Astrocyte of the cerebellum (primary cell): ENCODE measurements around the gene MOV10.

Experiments
- DNase-seq: peaks from one replicate; pipeline ENCODE4 v3.0.0-alpha.2; 2011; ENCODE audit warnings: low read depth
- H3K4me3 ChIP-seq: 2 replicates; pipeline ENCODE4 v1.5.1; 2011; ENCODE audit warnings: mild to moderate bottlenecking, low read depth, low read length, moderate library complexity
- CTCF ChIP-seq: IDR thresholded peaks from 2 replicates; pipeline ENCODE4 v1.5.1; 2012; ENCODE audit warnings: low read length, low read depth, moderate library complexity, mild to moderate bottlenecking; ENCODE audit errors: missing control alignments
- in situ Hi-C: cut with HindIII; loops from 2 replicates; pipeline ENCODE4 v1.10.0; 2017; ENCODE audit warnings: low sequenced_read_pairs

MOV10 gene

DNA sequence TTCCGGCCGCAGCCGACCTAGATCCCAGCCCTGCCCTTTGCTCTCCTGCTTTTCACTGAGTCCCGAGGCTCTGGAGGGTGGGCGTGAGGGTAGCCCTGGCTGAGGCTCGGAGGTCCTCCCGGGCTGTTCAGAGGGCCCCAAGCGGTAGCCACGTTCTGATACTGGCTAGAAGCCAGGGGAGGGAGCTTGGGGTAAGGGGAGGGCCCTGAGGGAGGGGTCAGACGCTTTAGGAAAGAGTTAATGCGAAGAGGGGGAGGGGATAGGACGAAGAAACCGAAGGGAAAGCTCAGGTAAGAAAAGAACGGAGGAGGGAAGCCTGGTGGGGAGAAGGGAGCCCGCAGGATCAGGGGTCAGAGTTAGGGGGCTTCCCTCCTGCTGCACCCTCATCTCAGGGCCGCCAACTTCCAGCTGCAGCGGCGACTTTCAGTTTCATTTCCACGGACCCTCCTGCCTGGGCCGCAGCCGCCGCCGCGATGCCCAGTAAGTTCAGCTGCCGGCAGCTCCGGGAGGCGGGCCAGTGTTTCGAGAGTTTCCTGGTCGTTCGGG lies at the start of gene MOV10:
MOV10 (plus strand) TSS at position 220 of the 546 bp plus-strand sequence; CDS start at position 474, 254 bp downstream.
- in situ Hi-C loops = no loop called here
- H3K4me3 ChIP-seq = peak within 1 kb of the TSS; percentile 78
- no peak for TF ChIP-seq CTCF
- peak; percentile 38 for DNase-seq

GRCh38 chr1:112625696-112626095 lies 48.8 kb upstream of the MOV10 start:
- TF ChIP-seq CTCF = no peak
- no peak overlapping the region for H3K4me3 ChIP-seq
- in situ Hi-C loops = no loop called here
- DNase-seq = no peak

DNA sequence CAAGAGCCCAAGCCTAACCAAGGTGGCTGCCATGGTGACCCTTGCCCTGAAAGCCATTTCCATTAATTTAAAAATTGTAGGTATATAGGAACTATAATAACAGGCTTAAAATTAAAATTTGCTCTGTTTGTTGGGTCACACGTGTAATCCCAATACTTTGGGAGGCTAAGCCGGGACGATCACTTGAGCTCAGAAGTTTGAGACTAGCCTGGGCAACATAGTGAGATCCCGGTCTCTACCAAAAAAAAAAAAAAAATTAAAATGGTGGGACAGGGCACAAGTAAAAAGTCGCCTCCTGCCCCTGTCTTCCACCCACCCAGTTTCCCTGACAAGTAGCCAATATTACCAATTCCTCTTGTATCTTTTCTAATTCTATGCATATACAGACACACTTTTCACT lies 48.3 kb upstream of the MOV10 start:
- no peak overlapping the region for H3K4me3 ChIP-seq
- in situ Hi-C loops = no loop called here
- TF ChIP-seq CTCF = no peak
- no peak for DNase-seq

GRCh38 chr1:112626887-112627286 lies 47.6 kb upstream of the MOV10 start:
- no peak for TF ChIP-seq CTCF
- in situ Hi-C loops = no loop called here
- no peak for DNase-seq
- no peak overlapping the region for H3K4me3 ChIP-seq

GRCh38 chr1:112628516-112628915 lies 45.9 kb upstream of the MOV10 start:
- no peak for DNase-seq
- in situ Hi-C loops = no loop called here
- no peak for TF ChIP-seq CTCF
- H3K4me3 ChIP-seq = no peak overlapping the region

GRCh38 chr1:112629256-112629655 lies 45.2 kb upstream of the MOV10 start:
- TF ChIP-seq CTCF = no peak
- no peak overlapping the region for H3K4me3 ChIP-seq
- in situ Hi-C loops = no loop called here

DNA sequence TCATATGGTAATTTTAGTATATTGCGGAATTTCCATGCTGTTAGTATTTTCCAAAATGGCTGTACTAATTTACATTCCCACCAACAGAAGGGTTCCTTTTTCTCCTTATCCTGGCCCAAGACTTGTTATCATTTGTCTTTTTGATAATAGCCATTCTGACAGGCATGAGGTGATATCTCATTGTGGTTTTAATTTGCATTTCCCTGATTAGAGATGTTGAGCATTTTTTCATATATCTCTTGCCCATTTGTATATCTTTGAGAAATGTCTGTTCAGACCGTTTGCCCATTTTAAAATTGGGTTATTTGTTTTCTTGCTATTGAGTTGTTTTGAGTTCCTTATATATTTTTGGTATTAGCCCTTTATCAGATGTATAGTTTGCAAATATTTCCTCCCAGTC lies 40.8 kb upstream of the MOV10 start:
- in situ Hi-C loops = no loop called here
- TF ChIP-seq CTCF = no peak
- H3K4me3 ChIP-seq = no peak overlapping the region
- no peak for DNase-seq

More at GRCh38 chr1:112629256-112629655, 45.2 kb upstream of the MOV10 start:
- DNase-seq = no peak
